Peyer's patch (tissue), 4 donors: ENCODE results near the gene TMEM120A. TPM values are rescaled to one million over a fixed set of nuclear protein-coding genes. Genes with fewer than 3 reads are reported as not detected.

ENCODE experiments used
- DNase-seq, 3 donors: peaks; one replicate each; pipeline ENCODE4 v3.0.0-alpha.2; 2017 to 2019
- H3K27ac ChIP-seq, 4 donors: fragments of 200-600 bp; sonication (generic); one replicate each; pipeline ENCODE4 v1.5.1; 2016 to 2019
- H3K27me3 ChIP-seq, 2 donors: fragments of 200-600 bp; sonication (generic); one replicate each; pipeline ENCODE4 v1.5.1; 2019
- H3K36me3 ChIP-seq, 3 donors: fragments of 200-600 bp; sonication (generic); one replicate each; pipeline ENCODE4 v1.5.1; 2016 to 2019
- H3K4me1 ChIP-seq, 4 donors: fragments of 200-600 bp; sonication (generic); one replicate each; pipeline ENCODE4 v1.5.1; 2016 to 2019
- H3K4me3 ChIP-seq, 4 donors: fragments of 200-600 bp; sonication (generic); 1 replicate in 3 of 4; 2 replicates in 1 of 4; pipeline ENCODE4 v1.5.1; 2016 to 2019; ENCODE audit warnings: mild to moderate bottlenecking in 1 of 4
- H3K9me3 ChIP-seq, 4 donors: fragments of 200-600 bp; sonication (generic); one replicate each; pipeline ENCODE4 v1.5.1; 2016 to 2019; ENCODE audit warnings: mild to moderate bottlenecking in 1 of 4
- CTCF ChIP-seq, 6 experiments: fragments of 450-650 bp in 4 of 6; fragments of 200-600 bp in 2 of 6; sonication (generic) in 1 of 6; IDR thresholded peaks; one replicate each; pipeline ENCODE4 v1.5.1; 2017 to 2019; ENCODE audit warnings: antibody characterized with exemption in 6 of 6, mild to moderate bottlenecking in 3 of 6, moderate library complexity in 1 of 6
- POLR2A ChIP-seq, 2 donors: fragments of 450-650 bp; IDR thresholded peaks; one replicate each; pipeline ENCODE4 v1.5.1; 2017; ENCODE audit warnings: antibody characterized with exemption in 2 of 2, mild to moderate bottlenecking in 2 of 2, moderate library complexity in 2 of 2
- total RNA-seq, 4 donors: library from RNA; depleted of rRNA; stranded (reverse); fragments of >200 nt; gene quantifications; one replicate each; pipeline ENCODE4 v1.1.0, GENCODE V29; 2016

TMEM120A gene
- total RNA-seq, 4 donors from 2014 or later, result 62.7 to 116 (median 101) TPM

DNA sequence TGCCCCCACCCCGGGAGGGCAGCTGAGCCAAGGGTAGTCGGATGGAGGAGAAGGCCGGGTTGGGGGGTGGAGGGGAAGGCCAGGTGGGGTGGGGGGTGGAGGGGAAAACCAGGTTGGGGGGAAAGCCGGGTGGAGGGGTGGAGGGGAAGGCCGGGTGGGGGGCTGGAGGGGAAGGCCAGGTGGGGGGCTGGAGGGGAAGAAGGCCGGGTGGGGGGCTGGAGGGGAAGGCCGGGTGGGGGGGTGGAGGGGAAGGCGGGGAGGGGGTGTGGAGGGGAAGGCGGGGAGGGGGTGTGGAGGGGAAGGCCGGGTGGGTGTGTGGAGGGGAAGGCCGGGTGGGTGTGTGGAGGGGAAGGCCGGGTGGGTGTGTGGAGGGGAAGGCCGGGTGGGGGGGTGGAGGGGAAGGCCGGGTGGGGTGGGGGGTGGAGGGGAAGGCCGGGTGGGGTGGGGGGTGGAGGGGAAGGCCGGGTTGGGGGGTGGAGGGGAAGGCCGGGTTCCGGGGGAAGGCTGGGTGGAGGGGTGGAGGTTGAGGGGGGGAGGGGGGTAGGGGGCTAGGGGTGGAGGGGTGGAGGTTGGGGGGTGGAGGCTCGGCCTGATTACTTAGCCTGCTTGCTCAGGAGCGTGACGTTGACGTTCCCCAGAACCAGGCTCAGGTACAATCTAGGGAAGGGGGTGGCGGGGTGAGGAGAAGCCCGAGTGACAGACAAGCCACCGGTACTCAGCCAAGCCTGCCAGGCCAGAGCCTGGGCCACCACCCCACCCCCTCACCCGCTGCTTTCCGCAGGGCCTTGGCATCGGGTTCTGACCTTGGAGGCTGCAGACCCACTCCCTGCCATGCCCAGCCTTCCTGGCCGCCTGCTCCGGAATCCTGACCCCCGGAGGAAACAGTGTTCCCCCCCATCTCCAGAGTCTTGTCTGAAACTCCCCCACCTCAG, 5.6 kb downstream of the TMEM120A start:
- no peak for DNase-seq
- Histone ChIP-seq H3K4me1 (peaks cover 0 to 55% (median 0%) of the 10 kb centered on the region in 4 donors), H3K27ac (peak overlapping the region in 1 of 4 donors; percentile 12)

DNA sequence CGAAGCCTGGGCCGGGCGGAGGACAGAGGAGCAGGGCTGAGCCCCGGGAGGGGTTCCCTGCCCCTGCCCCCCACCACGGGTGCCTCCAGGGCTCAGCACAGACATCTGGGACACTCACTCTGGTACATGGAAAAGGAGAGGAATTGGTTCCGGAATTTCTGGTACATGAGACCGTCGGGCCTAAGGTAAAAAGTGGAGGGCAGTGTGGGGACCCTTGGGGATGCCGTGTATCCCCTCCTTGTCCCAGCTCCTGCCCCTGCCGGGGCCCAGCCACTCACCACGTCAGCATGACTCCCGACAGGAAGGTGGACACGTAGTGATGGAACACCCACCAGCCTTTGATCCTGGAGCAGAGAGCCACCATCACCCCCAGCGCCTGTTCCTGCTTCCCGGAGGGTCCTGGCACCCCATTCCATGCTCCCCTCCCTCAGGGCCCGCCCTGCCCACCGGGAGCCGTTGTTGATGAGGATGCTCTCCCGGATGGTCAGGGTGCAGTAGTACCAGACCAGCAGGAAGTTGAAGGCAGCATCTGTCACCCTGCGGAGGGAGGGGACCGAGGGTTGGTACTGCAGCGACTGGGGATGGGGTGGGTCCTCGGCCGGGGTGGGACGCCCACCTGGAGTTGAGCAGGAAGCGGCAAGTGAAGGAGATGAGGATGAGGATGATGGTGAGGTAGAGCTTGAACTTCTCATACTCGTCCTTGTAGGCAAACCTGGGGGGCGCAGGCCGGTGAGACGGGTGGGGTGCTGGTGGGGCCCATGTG, 6.4 kb downstream of the TMEM120A start:
- Histone ChIP-seq H3K27ac (no peak overlapping the region), H3K4me1 (peaks cover 0 to 48% (median 0%) of the 10 kb centered on the region in 4 donors), H3K4me3 (no peak overlapping the region), H3K9me3 (no peaks in the 10 kb centered on the region), H3K27me3 (no peaks in the 10 kb centered on the region), H3K36me3 (peaks cover 0 to 54% (median 0%) of the 10 kb centered on the region in 3 donors)
- TF ChIP-seq CTCF (IDR thresholded peaks at IDR 0.05), result no peak
- TF ChIP-seq POLR2A (IDR thresholded peaks at IDR 0.05), result no peak
- DNase-seq, result no peak

More for the DNA sequence above, 5.6 kb downstream of the TMEM120A start:
- H3K4me3 ChIP-seq, result no peak overlapping the region
- TF ChIP-seq POLR2A (IDR thresholded peaks at IDR 0.05) (no peak), CTCF (IDR thresholded peaks at IDR 0.05) (no peak)
- H3K36me3 ChIP-seq, result peaks cover 0 to 46% (median 0%) of the 10 kb centered on the region in 3 donors
- no peaks in the 10 kb centered on the region for H3K9me3 ChIP-seq
- no peaks in the 10 kb centered on the region for H3K27me3 ChIP-seq

DNA sequence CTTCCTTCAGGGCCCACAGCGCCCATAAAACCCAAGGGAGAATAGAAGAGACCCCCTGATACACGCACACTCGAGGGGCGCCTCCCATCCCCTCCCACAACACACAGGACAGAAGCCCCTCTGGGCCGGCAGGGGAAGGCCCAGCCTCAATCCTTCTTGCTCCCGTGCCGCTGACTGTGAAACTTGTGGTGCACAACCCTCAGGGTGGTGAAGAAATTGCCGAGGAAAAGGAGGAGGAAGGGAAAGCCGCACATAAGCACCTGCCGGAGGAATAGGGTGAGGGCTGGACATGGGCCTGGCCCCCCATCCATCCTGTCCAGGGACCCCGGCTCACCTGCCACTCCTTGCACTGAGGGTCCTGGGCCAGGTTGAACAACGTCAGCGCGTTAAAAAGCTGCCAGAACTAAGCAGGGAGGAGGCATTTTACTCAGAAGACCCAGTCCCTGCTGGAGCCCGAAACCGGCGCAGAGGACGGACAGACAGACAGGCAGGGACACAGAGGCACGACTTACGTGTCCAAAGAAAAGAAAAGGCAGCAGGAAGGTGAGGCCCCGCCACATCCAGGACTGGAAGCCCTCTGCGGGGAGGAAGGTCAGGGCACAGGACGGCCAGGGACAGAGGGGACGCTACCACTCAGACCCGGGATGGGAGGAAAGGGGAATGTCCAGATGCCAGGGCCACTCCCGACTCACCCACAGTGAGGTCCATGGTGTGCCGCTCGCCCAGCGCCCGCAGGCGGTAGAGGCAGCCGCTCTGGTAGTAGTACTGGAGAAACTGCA, 7.2 kb downstream of the TMEM120A start:
- no peak for DNase-seq
- Histone ChIP-seq H3K36me3 (peaks cover 0 to 62% (median 3%) of the 10 kb centered on the region in 3 donors), H3K27ac (no peak overlapping the region), H3K27me3 (no peaks in the 10 kb centered on the region), H3K9me3 (no peaks in the 10 kb centered on the region), H3K4me3 (no peak overlapping the region), H3K4me1 (peaks cover 0 to 41% (median 0%) of the 10 kb centered on the region in 4 donors)
- no peak for TF ChIP-seq POLR2A (IDR thresholded peaks at IDR 0.05)
- TF ChIP-seq CTCF (IDR thresholded peaks at IDR 0.05), result no peak

- TF ChIP-seq CTCF (IDR thresholded peaks at IDR 0.05) (no peak), POLR2A (IDR thresholded peaks at IDR 0.05) (no peak)
- DNase-seq, result no peak
- no peak overlapping the region for H3K4me3 ChIP-seq
- peaks cover 0 to 71% (median 3%) of the 10 kb centered on the region in 3 donors for H3K36me3 ChIP-seq
- H3K27me3 ChIP-seq, result no peaks in the 10 kb centered on the region
- H3K4me1 ChIP-seq, result peaks cover 0 to 32% (median 0%) of the 10 kb centered on the region in 4 donors
- H3K27ac ChIP-seq, result peak overlapping the region in 1 of 4 donors; percentile 46
- H3K9me3 ChIP-seq, result no peaks in the 10 kb centered on the region
These were observed 8.1 kb downstream of the TMEM120A start for GRCh38 chr7:75986147-75986781.
